ENCODE data around the gene PRKG1. TPM values are rescaled to one million over a fixed set of nuclear protein-coding genes. Genes with fewer than 3 reads are reported as not detected.

PRKG1 gene
- total RNA-seq, 1 donor from 2014 or later: 50.2 TPM

DNA sequence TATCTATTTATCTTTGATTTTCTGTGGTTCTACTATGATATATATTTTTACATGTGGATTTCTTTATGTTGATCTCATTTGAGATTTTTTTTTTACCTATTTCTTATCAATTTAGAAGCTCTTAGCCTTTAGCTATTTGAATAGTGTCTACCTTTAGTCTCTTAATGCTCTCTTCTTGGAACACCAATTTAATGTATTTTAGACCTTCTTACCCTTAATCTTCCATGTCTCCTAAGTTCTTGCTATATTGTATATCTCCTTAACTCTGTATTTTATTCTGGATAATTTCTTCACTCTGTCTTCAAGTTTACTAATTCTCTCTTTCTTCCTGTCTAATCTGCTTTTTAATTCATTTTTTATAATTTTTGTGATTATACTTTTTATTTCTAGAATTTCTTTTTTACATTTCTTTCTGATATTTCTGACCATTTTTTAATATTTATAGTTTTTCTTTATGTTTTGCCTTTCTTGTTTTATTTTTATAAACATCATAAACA lies 597.8 kb downstream of the PRKG1 start:
- H3K9me3 ChIP-seq: no peaks in the 10 kb centered on the region
- TF ChIP-seq, protein P1, sequence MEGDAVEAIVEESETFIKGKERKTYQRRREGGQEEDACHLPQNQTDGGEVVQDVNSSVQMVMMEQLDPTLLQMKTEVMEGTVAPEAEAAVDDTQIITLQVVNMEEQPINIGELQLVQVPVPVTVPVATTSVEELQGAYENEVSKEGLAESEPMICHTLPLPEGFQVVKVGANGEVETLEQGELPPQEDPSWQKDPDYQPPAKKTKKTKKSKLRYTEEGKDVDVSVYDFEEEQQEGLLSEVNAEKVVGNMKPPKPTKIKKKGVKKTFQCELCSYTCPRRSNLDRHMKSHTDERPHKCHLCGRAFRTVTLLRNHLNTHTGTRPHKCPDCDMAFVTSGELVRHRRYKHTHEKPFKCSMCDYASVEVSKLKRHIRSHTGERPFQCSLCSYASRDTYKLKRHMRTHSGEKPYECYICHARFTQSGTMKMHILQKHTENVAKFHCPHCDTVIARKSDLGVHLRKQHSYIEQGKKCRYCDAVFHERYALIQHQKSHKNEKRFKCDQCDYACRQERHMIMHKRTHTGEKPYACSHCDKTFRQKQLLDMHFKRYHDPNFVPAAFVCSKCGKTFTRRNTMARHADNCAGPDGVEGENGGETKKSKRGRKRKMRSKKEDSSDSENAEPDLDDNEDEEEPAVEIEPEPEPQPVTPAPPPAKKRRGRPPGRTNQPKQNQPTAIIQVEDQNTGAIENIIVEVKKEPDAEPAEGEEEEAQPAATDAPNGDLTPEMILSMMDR (IDR thresholded peaks at IDR 0.05): no peak
- no peak for DNase-seq (ENCODE audit: low spot score in 2 of 2)
- H3K36me3 ChIP-seq: no peaks in the 10 kb centered on the region
- H3K4me1 ChIP-seq: peaks cover 0 to 10% of the 10 kb centered on the region in 2 donors
- intact Hi-C loops (cut with DNase I): no loop called here
- no peak overlapping the region for H3K27ac ChIP-seq
- no peak overlapping the region for H3K4me3 ChIP-seq
- H3K27me3 ChIP-seq: no peaks in the 10 kb centered on the region

DNA sequence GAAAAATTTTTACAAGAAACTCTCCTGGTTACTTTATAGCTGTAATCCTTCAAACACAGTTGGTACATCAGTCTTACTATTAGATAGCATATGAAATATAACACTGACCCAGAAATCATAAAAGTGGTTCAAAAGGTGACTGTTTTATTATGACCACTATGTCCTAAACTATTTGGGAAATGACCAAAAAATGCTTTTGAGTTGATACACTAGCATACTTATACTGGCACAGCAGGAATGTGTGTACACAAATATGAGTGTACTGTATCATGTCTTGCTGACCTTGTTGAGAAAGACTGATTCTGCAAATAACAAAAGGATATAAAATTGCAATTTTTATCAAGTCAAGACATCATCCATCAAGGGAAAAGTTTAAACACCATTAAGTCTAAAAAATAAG lies 600.8 kb downstream of the PRKG1 start:
- no peaks in the 10 kb centered on the region for H3K36me3 ChIP-seq
- H3K27ac ChIP-seq: no peak overlapping the region
- TF ChIP-seq, protein P1 (IDR thresholded peaks at IDR 0.05): no peak
- H3K9me3 ChIP-seq: no peaks in the 10 kb centered on the region
- intact Hi-C loops (cut with DNase I): no loop called here
- H3K4me1 ChIP-seq: peaks cover 0 to 11% of the 10 kb centered on the region in 2 donors
- no peaks in the 10 kb centered on the region for H3K27me3 ChIP-seq
- no peak for DNase-seq (ENCODE audit: low spot score in 2 of 2)
- H3K4me3 ChIP-seq: no peak overlapping the region

DNA sequence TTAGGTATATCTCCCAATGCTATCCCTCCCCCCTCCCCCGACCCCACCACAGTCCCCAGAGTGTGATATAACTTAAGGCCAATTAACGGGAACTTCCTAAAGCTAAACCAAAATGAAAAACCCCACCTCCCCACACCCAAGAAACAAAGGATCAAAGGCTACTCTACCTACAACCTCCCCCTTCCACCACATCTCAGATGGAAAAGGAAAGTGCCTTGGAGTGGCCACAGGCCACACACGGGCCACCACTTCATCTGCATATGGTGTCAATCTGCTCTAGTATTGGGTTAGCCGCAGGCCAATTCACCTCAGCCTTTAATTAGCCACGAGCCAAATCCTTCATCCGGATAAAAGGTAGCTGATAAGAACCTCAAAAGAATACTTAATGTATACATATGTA lies 605.6 kb downstream of the PRKG1 start:
- TF ChIP-seq, protein P1 (IDR thresholded peaks at IDR 0.05): no peak
- intact Hi-C loops (cut with DNase I): no loop called here
- DNase-seq (ENCODE audit: low spot score in 2 of 2): no peak
- Histone ChIP-seq H3K4me1 (peaks cover 4 to 26% of the 10 kb centered on the region in 2 donors), H3K27ac (no peak overlapping the region), H3K4me3 (no peak overlapping the region), H3K27me3 (no peaks in the 10 kb centered on the region), H3K36me3 (no peaks in the 10 kb centered on the region), H3K9me3 (no peaks in the 10 kb centered on the region)

DNA sequence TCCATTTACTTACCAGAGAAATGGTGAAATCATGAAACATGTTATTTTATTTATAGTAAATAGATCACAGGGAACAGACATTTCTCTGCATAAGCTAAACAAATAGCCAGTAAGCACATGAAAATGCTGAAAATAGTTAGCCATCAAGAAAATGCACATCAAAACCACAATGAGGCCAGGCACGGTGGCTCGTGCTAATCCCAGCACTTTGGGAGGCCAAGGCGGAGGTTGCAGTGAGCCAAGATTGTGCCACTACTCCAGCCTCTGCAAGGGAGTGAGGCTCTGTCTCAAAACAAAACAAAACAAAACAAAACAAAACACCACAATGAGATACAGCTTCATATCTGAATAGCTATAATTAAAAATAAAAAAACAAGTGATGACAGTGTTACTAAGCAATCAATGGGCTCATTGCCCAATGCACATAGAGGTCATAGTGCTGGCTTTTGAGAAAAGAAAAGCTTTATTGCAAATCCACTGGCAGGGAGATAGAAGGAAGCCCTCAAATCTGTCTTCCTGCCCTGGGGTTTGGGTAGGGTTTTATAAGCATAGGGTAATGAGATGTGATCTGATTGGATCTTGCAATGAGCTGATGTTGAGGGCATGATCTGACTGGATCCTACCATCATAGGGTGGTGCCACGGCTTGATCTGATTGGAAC lies 608.9 kb downstream of the PRKG1 start:
- intact Hi-C loops (cut with DNase I): no loop called here
- TF ChIP-seq, protein P1 (IDR thresholded peaks at IDR 0.05): no peak
- Histone ChIP-seq H3K27me3 (no peaks in the 10 kb centered on the region), H3K27ac (peak overlapping the region; percentile 27 to 52), H3K36me3 (no peaks in the 10 kb centered on the region), H3K9me3 (no peaks in the 10 kb centered on the region), H3K4me3 (no peak overlapping the region), H3K4me1 (peaks cover 4 to 37% of the 10 kb centered on the region in 2 donors)
- no peak for DNase-seq (ENCODE audit: low spot score in 2 of 2)

DNA sequence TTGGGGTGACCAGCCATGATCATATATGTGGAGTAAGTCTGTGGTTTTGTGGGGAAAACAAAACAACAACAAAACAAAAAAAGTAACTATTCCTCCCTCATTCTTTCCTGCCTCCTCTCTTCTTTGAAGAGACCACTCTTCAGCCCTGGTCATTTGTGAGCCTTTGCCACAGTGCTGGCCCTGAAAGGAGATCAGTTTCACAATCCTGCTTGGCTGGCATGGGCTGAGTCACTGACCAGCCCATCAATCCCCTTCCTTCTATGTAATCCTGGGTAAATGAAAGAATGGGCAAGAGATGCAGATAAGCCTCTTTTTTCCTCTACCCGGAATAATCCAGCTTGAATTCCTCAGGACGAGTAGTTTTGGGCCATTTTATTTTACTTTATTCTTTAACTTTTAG lies 611.5 kb downstream of the PRKG1 start:
- intact Hi-C loops (cut with DNase I): no loop called here
- Histone ChIP-seq H3K4me3 (no peak overlapping the region), H3K27me3 (no peaks in the 10 kb centered on the region), H3K4me1 (peaks cover 4 to 26% of the 10 kb centered on the region in 2 donors), H3K36me3 (no peaks in the 10 kb centered on the region), H3K9me3 (no peaks in the 10 kb centered on the region), H3K27ac (peak overlapping the region; percentile 29 to 40)
- TF ChIP-seq, protein P1 (IDR thresholded peaks at IDR 0.05): no peak
- peak in 1 of 2 donors; percentile 81 for DNase-seq (ENCODE audit: low spot score in 2 of 2)
